GM12878 (cell line): ENCODE measurements around the gene PDE8B. TPM values are rescaled to one million over a fixed set of nuclear protein-coding genes. Genes with fewer than 3 reads are reported as not detected.

Source experiments
- ATAC-seq: fragments of 200-7000 bp; cut with Tn5 transposase; 3 replicates; pipeline ENCODE4 v1.9.1; 2020; ENCODE audit warnings: mild to moderate bottlenecking, moderate library complexity
- BruUV-seq: library from RNA; stranded (reverse); fragments of 400-500 nt; replicated peaks from 2 replicates; lab custom pipeline; 2021; lab: Mats Ljungman, UMichigan
- CTCF ChIA-PET: fragments of 300-600 bp; sonication (Branson Sonifier 250); formaldehyde crosslinking; extraction: SDS; loops from one replicate; lab custom pipeline; 2021; ENCODE audit warnings: inconsistent platforms; lab: Yijun Ruan, JAX
- POLR2A ChIA-PET: fragments of 350-600 bp; formaldehyde crosslinking; extraction: SDS; loops from one replicate; lab custom pipeline; 2021; ENCODE audit warnings: inconsistent platforms; lab: Charles Lee
- RAD21 ChIA-PET: fragments of 300-600 bp; sonication (Branson Sonifier 250); formaldehyde crosslinking; loops from one replicate; lab custom pipeline; 2023; ENCODE audit warnings: antibody characterized with exemption; ENCODE audit not compliant: unreplicated experiment; lab: Charles Lee
- SMC1A ChIA-PET: fragments of 300-600 bp; sonication (Branson Sonifier 250); formaldehyde crosslinking; loops from one replicate; lab custom pipeline; 2023; ENCODE audit not compliant: unreplicated experiment, uncharacterized antibody; lab: Charles Lee
- DNase-seq: peaks from one replicate; pipeline ENCODE4 v3.0.0-alpha.2; 2011; ENCODE audit warnings: low read depth, low spot score
- FAIRE-seq: peaks from 3 replicates; lab custom pipeline; 2011; peaks lifted over from hg19 to GRCh38; lab: Jason Lieb, UNC
- H2AFZ ChIP-seq: 2 replicates; pipeline ENCODE4 v1.6.0; 2011; ENCODE audit warnings: low read depth, low read length, control low read depth; ENCODE audit not compliant: control insufficient read depth
- H3K27ac ChIP-seq: 2 replicates; pipeline ENCODE4 v1.5.1; 2011; ENCODE audit warnings: control low read depth; ENCODE audit not compliant: control insufficient read depth, insufficient read depth
- H3K27me3 ChIP-seq, 2 experiments: replicated peaks in 1 of 2; 2 replicates each; pipeline versions ENCODE4 v1.6.0 to v1.6.1; 2011; ENCODE audit warnings: low read length in 1 of 2; ENCODE audit not compliant: control insufficient read depth in 2 of 2, insufficient read depth in 2 of 2
- H3K36me3 ChIP-seq, 2 experiments: 2 replicates each; pipeline ENCODE4 v1.5.1; 2011; ENCODE audit warnings: low read length in 1 of 2; ENCODE audit not compliant: control insufficient read depth in 2 of 2, insufficient read depth in 2 of 2
- H3K4me1 ChIP-seq: 2 replicates; pipeline ENCODE4 v1.6.1; 2011; ENCODE audit warnings: mild to moderate bottlenecking, low read length, moderate library complexity, mixed read lengths; ENCODE audit not compliant: control insufficient read depth, insufficient read depth
- H3K4me2 ChIP-seq: 2 replicates; pipeline ENCODE4 v1.6.0; 2011; ENCODE audit warnings: control low read depth; ENCODE audit not compliant: control insufficient read depth, insufficient read depth
- H3K4me3 ChIP-seq: fragments of 200-600 bp; sonication (generic); 2 replicates; pipeline ENCODE4 v1.5.1; 2016
- H3K79me2 ChIP-seq: 2 replicates; pipeline ENCODE4 v1.6.0; 2011; ENCODE audit warnings: low read length; ENCODE audit not compliant: control insufficient read depth, insufficient read depth
- H3K9ac ChIP-seq: 2 replicates; pipeline ENCODE4 v1.8.0; 2011; ENCODE audit warnings: low read length, control low read depth, mixed read lengths; ENCODE audit not compliant: control insufficient read depth, insufficient read depth
- H3K9me3 ChIP-seq: replicated peaks from 3 replicates; pipeline ENCODE4 v1.5.1; 2011; ENCODE audit warnings: mild to moderate bottlenecking, low read length; ENCODE audit not compliant: control insufficient read depth, insufficient read depth
- H4K20me1 ChIP-seq: 2 replicates; pipeline ENCODE4 v1.6.0; 2011; ENCODE audit not compliant: control insufficient read depth, insufficient read depth
- BMI1 ChIP-seq: fragments of 450-650 bp; IDR thresholded peaks from 2 replicates; pipeline ENCODE4 v1.6.1; 2016; ENCODE audit warnings: mild to moderate bottlenecking, moderate library complexity, borderline replicate concordance
- EZH2 ChIP-seq: IDR thresholded peaks from 2 replicates; pipeline ENCODE4 v1.6.1; 2012; ENCODE audit warnings: low read depth, mild to moderate bottlenecking, control low read depth, inconsistent platforms, low read length, borderline replicate concordance; ENCODE audit not compliant: control insufficient read depth
- NFYA ChIP-seq: IDR thresholded peaks from 2 replicates; pipeline ENCODE4 v1.6.1; 2011; ENCODE audit warnings: low read depth, mild to moderate bottlenecking, low read length, improper control_type of control experiment, borderline replicate concordance
- SPI1 ChIP-seq: IDR thresholded peaks from 2 replicates; pipeline ENCODE4 v1.6.1; 2011; ENCODE audit warnings: low read depth, mild to moderate bottlenecking, low read length, moderate library complexity, borderline replicate concordance; ENCODE audit not compliant: insufficient read depth
- SREBF2 ChIP-seq: IDR thresholded peaks from 2 replicates; pipeline ENCODE4 v1.6.1; 2012; ENCODE audit warnings: mild to moderate bottlenecking, low read length
- ZNF207 ChIP-seq: fragments of 450-650 bp; IDR thresholded peaks from 2 replicates; pipeline ENCODE4 v1.6.1; 2014; ENCODE audit warnings: antibody characterized with exemption, mild to moderate bottlenecking, borderline replicate concordance
- WGBS: methylation state at CpG from one replicate; pipeline ENCODE4 v1.1.6; 2016; ENCODE audit warnings: low lambda C conversion rate; ENCODE audit not compliant: insufficient replicate concordance, insufficient coverage; ENCODE audit errors: missing lambda C conversion rate; 5-methylcytosine and 5-hydroxymethylcytosine counted together
- in situ Hi-C: fragments of 300-500 bp; cut with MboI; formaldehyde crosslinking; loops from 9 replicates; pipeline ENCODE4 v1.14.3; 2018; ENCODE audit warnings: mixed read lengths
- intact Hi-C: fragments of 100-400 bp; cut with micrococcal nuclease; formaldehyde crosslinking; loops from one replicate; pipeline ENCODE4 v1.14.2; 2022; ENCODE audit not compliant: unreplicated experiment
- polyA plus RNA-seq, 11 experiments: library from polyadenylated mRNA; depleted of rRNA in 4 of 11; unstranded in 6 of 11; stranded (reverse) in 5 of 11; fragments of >200 nt; fragmentation: Nextera tagmentation in 4 of 11; fragmentation: Illumina TruSeq in 1 of 11; extraction: Ambion mirVana in 4 of 11; extraction: Trizol in 1 of 11; gene quantifications; 1 replicate in 1 of 11; 2 replicates in 10 of 11; pipeline versions ENCODE4 v1.2.1 to v1.2.3, GENCODE V29; 2011 to 2016; ENCODE audit warnings: inconsistent platforms in 2 of 11, missing spikeins in 2 of 11, low read depth in 1 of 11
- total RNA-seq, 4 experiments: library from RNA; depleted of rRNA in 3 of 4; stranded (reverse); fragments of >200 nt in 3 of 4; fragmentation: Illumina TruSeq in 1 of 4; extraction: Trizol in 1 of 4; gene quantifications; 2 replicates each; pipeline versions ENCODE4 v1.2.1 to v1.2.3, GENCODE V29; 2013 to 2021
- TF ChIP-seq, protein P1 (sequence below): fragments of 450-650 bp; formaldehyde crosslinking; IDR thresholded peaks from 2 replicates; pipeline ENCODE4 v1.5.0; 2022; ENCODE audit warnings: mild to moderate bottlenecking, missing genetic modification characterization
- TF ChIP-seq, protein P2 (sequence below), 3 experiments: IDR thresholded peaks in 2 of 3; conservative IDR thresholded peaks in 1 of 3; 2 replicates each; pipeline ENCODE4 v1.5.1; 2011; ENCODE audit warnings: low read depth in 3 of 3, low read length in 3 of 3, mild to moderate bottlenecking in 3 of 3, control low read depth in 2 of 3, moderate library complexity in 2 of 3, inconsistent platforms in 1 of 3, mixed read lengths in 1 of 3; ENCODE audit not compliant: control insufficient read depth in 2 of 3, insufficient read depth in 1 of 3; ENCODE audit errors: extremely low read depth in 1 of 3
- TF ChIP-seq, protein P3 (sequence below): fragments of 150-350 bp; IDR thresholded peaks from 2 replicates; pipeline ENCODE4 v1.6.1; 2014; ENCODE audit warnings: mild to moderate bottlenecking, low read depth, low read length

Gene PDE8B
- total and polyA plus RNA-seq, 10 of the 15 experiments (the other 5 are each of a cell fraction or from before 2014, with no cell fraction given) = 0.03 to 0.44 (median 0.20) TPM; not detected in 3

DNA sequence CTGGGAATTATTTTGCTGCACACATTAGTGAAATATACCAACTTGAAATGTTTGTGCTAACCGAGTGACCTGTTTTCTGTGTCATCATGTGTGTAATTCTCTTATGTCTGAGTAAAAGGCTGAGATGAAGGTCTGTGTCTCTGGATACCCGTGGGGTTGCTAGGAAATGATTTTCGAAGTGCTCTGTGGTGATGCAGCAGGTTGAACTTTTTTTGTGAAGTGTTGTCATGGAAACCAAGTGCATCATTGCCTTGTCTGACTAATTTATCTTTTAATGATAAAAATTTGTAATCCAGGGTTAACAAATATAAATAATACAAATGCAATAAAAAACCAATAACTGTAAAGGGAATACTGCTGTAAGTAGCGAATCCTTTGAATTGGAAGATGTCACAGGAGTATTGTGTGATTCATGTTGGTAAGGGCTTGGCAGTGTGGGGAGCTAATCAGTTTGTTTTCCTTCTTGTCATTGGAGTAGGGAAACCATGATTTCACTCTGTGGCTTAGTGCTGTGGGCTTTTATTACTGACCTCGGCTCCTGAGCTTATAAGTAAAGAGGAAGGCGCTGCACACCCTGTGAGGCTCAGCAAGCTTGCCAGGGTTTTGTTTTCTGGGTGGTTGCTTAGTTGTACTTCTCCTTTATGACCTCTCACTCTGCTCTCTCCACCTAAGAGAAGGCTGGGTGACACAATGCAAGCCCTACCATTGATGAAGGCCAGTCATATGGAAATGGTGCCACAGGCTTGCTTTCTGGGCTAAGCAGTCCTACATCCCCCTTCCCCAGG lies 22.3 kb downstream of the PDE8B start:
- no TSS peak for BruUV-seq
- intact Hi-C loops = no loop called here
- H3K4me1 ChIP-seq = no peaks in the 10 kb centered on the region
- H3K9me3 ChIP-seq = peaks cover 3% of the 10 kb centered on the region; the same call in 2 of the 3 replicates
- H3K9ac ChIP-seq = no peak overlapping the region
- SMC1A ChIA-PET = interaction anchor here (0.5 to 1.1 kb wide), 5 partner anchors 9 to 85 kb away, joined by 3 to 4 read pairs (median 3); no protein-coding TSS in a partner anchor
- TF ChIP-seq, protein P1, sequence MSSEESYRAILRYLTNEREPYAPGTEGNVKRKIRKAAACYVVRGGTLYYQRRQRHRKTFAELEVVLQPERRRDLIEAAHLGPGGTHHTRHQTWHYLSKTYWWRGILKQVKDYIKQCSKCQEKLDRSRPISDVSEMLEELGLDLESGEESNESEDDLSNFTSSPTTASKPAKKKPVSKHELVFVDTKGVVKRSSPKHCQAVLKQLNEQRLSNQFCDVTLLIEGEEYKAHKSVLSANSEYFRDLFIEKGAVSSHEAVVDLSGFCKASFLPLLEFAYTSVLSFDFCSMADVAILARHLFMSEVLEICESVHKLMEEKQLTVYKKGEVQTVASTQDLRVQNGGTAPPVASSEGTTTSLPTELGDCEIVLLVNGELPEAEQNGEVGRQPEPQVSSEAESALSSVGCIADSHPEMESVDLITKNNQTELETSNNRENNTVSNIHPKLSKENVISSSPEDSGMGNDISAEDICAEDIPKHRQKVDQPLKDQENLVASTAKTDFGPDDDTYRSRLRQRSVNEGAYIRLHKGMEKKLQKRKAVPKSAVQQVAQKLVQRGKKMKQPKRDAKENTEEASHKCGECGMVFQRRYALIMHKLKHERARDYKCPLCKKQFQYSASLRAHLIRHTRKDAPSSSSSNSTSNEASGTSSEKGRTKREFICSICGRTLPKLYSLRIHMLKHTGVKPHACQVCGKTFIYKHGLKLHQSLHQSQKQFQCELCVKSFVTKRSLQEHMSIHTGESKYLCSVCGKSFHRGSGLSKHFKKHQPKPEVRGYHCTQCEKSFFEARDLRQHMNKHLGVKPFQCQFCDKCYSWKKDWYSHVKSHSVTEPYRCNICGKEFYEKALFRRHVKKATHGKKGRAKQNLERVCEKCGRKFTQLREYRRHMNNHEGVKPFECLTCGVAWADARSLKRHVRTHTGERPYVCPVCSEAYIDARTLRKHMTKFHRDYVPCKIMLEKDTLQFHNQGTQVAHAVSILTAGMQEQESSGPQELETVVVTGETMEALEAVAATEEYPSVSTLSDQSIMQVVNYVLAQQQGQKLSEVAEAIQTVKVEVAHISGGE (CRISPR knock-in tag) = no peak
- TF ChIP-seq EZH2 (no peak), SPI1 (peak; percentile 33; the same call in 1 of the 2 replicates), SREBF2 (no peak), ZNF207 (no peak), BMI1 (0 out of 2 replicates have a peak, but pooled peaks have one; percentile 49), NFYA (no peak)
- TF ChIP-seq, protein P2, sequence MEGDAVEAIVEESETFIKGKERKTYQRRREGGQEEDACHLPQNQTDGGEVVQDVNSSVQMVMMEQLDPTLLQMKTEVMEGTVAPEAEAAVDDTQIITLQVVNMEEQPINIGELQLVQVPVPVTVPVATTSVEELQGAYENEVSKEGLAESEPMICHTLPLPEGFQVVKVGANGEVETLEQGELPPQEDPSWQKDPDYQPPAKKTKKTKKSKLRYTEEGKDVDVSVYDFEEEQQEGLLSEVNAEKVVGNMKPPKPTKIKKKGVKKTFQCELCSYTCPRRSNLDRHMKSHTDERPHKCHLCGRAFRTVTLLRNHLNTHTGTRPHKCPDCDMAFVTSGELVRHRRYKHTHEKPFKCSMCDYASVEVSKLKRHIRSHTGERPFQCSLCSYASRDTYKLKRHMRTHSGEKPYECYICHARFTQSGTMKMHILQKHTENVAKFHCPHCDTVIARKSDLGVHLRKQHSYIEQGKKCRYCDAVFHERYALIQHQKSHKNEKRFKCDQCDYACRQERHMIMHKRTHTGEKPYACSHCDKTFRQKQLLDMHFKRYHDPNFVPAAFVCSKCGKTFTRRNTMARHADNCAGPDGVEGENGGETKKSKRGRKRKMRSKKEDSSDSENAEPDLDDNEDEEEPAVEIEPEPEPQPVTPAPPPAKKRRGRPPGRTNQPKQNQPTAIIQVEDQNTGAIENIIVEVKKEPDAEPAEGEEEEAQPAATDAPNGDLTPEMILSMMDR (IDR thresholded peaks at IDR 0.05 in 2 of 3, conservative IDR thresholded peaks at IDR 0.05 in 1 of 3; ENCODE audit: control insufficient read depth in 2 of 3, extremely low read depth in 1 of 3, insufficient read depth in 1 of 3, low read depth in 3 of 3, low read length in 3 of 3) = no peak
- TF ChIP-seq, protein P3, sequence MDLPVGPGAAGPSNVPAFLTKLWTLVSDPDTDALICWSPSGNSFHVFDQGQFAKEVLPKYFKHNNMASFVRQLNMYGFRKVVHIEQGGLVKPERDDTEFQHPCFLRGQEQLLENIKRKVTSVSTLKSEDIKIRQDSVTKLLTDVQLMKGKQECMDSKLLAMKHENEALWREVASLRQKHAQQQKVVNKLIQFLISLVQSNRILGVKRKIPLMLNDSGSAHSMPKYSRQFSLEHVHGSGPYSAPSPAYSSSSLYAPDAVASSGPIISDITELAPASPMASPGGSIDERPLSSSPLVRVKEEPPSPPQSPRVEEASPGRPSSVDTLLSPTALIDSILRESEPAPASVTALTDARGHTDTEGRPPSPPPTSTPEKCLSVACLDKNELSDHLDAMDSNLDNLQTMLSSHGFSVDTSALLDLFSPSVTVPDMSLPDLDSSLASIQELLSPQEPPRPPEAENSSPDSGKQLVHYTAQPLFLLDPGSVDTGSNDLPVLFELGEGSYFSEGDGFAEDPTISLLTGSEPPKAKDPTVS = no peak
- TF ChIP-seq, all 136 proteins: peak for 2
- no peak for FAIRE-seq
- Histone ChIP-seq H4K20me1 (no peaks in the 10 kb centered on the region), H3K79me2 (no peaks in the 10 kb centered on the region), H3K27ac (no peak overlapping the region), H3K36me3 (no peaks in the 10 kb centered on the region), H3K4me3 (no peak overlapping the region), H3K27me3 (peaks cover 1 to 3% of the 10 kb centered on the region in 2 experiments; a peak in 1 of 4 replicates), H3K4me2 (no peak overlapping the region), H2AFZ (no peak overlapping the region)
- CTCF ChIA-PET = interaction anchor here (0.9 to 1.7 kb wide), 3 partner anchors 10 to 204 kb away, joined by 3 to 5 read pairs (median 4); no protein-coding TSS in a partner anchor
- 53% methylated on average over 6 of the region's 6 CpGs for WGBS
- POLR2A ChIA-PET = interaction anchor here (1.2 kb wide), 1 partner anchor 19 kb away, joined by 4 read pairs; no protein-coding TSS in a partner anchor
- peak; percentile 71 for ATAC-seq
- in situ Hi-C loops = no loop called here
- RAD21 ChIA-PET = no interaction called here
- DNase-seq = no peak
